HG03575 (cell line): Measurements from ENCODE around the gene TSC22D4.
"Not testable (repeated sequence)": the region's sequence is repeated elsewhere in the genome, so short reads cannot be mapped to it uniquely, and the experiment has no call there.

Experiments used
- ATAC-seq: cut with Tn5 transposase; IDR thresholded peaks from one replicate; pipeline ENCODE4 v1.9.1; 2021; ENCODE audit not compliant: unreplicated experiment, insufficient number of reproducible peaks, low FRiP score; ENCODE audit errors: extremely low read depth

Gene TSC22D4

DNA sequence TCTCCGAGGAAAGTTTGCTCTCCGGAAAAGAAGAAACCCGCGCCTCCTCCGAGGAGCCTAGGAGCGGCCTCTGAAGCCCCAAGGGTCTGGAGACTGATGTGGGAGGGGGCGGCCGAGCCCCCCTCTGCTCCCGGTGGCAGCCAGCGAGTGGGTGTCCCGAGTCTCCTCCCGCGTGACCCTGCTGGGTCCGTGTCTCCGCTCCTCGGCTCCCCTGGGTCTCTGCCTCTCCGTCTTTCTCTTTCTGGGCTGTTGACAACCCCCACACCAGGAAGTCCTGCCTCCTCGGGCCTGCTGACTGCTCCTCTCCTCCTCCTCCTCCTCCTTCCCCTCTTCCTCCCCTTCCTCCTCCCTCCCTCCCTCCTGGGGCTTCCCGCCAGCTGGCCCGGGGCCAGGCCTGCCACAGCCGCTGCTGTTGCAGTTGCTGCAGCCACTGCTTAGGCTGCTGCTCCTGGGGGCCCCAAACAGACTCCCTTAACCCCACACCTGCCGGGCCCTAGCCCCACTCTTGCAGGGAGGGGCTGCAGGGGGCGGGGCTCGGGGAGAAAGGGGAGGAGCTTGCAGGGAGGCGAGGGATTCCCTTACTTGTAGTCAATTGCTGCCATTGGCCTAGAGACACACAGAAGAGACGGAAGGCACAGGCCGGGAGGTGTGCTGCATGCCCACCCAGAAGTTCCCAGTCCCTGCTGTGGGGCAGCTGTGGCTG lies at the start of gene TSC22D4:
TSC22D4 (minus strand) TSS at position 257 of the 703 bp plus-strand sequence. CDS start 1,176 bp downstream, outside the sequence.
- no peak for ATAC-seq

GRCh38 chr7:100528108-100528866 lies 49.3 kb upstream of the TSC22D4 start:
- not testable (repeated sequence) for ATAC-seq

GRCh38 chr7:100523192-100523591 lies 44.2 kb upstream of the TSC22D4 start:
- ATAC-seq, result not testable (repeated sequence)

DNA sequence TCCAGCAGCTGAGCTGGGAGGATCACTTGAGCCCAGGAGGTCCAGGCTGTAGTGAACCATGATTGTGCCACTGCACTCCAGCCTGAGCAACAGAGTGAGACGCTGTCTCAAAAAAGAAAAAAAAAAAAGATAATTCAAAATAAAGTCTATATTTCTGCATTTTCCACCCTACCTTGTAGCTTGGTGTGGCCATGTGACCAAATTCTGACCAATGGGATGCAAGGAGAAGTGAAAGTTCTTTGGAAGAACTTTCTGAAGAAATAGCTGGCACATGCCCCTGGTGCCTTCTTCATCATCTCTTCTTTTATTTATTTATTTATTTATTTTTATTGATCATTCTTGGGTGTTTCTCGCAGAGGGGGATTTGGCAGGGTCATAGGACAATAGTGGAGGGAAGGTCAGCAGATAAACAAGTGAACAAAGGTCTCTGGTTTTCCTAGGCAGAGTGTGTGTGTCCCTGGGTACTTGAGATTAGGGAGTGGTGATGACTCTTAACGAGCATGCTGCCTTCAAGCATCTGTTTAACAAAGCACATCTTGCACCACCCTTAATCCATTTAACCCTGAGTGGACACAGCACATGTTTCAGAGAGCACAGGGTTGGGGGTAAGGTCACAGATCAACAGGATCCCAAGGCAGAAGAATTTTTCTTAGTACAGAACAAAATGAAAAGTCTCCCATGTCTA lies 43.0 kb upstream of the TSC22D4 start:
- not testable (repeated sequence) for ATAC-seq

DNA sequence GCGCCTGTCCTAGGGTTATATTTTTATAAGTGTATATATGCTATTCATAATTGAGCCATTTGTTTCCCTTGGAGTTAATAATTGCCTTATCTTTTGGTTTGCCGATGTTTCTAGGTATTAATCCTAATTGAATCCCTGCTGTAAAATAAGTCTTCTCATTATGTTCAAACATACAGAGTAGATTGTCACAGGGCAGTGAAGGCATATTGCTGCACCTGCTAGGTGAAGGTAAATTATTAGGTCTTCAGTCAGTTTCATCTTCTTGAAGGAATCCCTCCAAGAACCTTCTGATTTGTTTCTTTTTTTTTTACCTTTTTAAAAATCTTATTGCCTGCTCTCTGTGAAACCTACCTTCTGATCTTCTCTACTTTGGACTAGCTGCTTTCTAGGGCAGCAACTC lies 42.1 kb upstream of the TSC22D4 start:
- ATAC-seq, result no peak

DNA sequence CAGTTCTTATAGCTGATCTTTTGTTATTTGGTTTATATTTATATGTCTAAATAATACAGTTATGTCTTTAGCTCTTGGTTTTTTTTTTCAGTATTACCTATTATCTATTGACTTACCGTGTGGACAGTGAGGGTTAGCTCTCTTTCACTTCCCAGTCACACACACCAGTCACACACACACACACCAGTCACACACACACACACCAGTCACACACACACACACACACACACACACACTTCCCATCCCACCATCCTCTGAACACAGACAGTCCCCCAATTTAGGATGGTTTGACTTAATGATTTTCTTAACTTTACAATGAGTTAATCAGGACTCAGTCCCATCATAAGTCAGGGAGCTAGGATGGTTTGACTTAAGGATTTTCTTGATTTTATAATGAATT lies 41.1 kb upstream of the TSC22D4 start:
- no peak for ATAC-seq

DNA sequence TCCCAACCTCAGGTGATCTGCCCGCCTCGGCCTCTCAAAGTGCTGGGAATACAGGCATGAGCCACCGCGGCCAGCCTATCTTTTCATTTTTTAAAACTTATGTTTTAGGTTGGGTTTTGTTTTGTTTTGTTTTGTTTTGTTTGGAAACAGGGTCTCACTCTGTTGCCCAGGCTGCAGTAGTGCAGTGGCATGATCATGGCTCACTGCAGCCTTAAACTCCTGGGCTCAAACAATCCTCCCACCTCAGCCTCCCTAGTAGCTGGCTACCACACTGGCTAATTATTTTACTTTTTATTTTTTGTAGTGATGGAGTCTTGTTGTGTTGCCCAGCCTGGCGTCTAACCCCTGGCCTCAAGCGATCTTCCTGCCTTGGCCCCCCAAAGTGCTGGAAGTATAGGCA lies 40.6 kb upstream of the TSC22D4 start:
- ATAC-seq, result no peak

DNA sequence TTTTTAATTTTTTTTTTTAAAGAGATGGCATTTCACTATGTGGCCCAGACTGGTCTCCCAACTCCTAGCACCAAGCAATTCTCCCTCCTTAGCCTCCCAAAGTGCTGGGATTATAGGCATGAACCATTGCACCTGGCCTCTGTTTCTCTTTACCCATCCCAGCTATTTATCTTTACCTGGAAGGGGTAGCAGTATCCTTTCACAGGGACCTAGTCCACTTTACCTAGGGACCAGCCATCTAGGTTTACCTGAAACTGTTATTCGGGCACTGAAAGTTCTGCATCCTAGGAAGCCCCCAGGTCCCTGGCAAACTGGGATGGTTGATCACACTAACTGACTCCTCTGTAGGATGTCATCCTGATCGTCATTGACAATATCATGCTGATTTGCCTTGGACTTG lies 38.3 kb upstream of the TSC22D4 start:
- no peak for ATAC-seq

DNA sequence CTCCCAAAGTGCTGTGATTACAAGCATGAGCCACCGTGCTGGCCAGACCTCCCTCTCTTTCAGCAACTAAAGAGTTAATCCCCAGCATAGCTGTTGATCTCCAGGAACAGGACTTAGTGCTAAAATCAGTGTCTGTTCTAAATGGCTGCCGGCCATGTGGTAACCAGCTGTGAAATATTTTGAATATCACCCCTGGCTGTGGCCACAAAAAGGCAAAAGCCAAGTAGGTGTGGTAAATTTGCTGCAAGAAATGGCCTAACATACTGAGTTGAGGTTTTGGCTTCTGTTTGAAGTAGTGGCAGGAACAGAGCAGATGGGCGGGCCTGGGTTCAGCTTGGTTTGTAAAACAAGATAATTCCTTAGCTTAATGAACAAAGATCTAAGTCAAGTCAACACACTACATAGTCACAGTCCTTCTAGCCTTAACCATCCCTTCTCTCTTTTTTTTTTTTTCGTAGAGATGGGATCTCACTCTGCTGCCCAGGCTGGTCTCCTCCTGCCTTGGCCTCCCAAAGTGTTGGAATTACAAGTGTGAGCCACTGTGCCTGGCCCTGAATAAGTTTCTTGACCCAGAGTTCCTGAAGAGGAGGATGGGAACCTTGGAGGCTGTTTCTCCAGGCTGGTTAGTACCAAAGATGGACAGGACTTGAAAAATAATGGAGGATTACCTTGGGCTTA lies 37.3 kb upstream of the TSC22D4 start:
- ATAC-seq, result no peak

- ATAC-seq, result no peak
Observed at GRCh38 chr7:100515072-100515532, 36.1 kb upstream of the TSC22D4 start.

GRCh38 chr7:100513212-100513810 lies 34.3 kb upstream of the TSC22D4 start:
- no peak for ATAC-seq

- no peak for ATAC-seq
Observed at GRCh38 chr7:100510437-100511239, 31.6 kb upstream of the TSC22D4 start.

DNA sequence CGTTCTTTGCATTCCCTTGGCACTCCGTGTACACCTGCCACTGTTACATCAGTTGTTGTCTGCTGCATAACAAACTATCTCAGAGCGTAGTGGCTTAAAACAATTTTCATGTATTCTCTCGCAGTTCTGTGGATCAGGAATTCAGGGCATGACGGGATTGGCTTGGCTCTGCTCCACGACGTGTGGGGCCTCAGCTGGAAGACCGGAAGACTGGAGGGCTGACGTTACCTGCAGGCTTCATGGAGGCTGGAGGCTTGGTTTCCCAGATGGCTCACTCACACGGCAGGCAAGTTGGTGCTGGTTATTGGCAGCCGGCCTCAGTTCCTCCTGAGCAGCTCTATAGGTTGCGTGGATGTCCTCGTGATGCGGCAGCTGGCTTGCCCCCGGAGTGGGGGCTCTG lies 30.2 kb upstream of the TSC22D4 start:
- ATAC-seq, result no peak

DNA sequence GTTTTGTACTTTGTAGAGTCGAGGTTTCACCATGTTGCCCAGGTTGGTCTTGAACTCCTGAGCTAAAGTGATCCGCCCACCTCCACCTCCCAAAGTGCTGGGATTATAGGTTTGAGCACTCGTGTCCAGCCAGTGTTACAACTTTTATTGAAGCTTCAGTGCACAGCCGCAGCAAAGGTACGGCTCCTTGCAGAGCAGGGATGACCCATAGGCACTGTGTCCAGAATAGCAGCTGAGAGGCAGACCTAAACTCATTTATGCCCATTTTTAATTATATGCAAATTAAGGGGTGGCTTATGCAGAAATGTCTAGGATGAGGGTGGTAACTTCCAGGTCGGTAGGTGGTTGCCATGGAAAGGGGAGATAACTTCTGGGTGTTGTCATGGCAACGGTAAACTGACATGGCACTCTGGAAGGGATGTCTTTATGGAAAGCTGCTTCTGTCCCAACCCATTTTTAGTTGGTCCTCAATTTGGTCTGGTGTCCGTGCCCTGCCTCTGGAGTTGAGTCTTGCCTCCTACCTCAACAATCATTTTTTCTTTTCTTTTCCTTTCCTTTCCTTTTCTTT lies 27.4 kb upstream of the TSC22D4 start:
- no peak for ATAC-seq

DNA sequence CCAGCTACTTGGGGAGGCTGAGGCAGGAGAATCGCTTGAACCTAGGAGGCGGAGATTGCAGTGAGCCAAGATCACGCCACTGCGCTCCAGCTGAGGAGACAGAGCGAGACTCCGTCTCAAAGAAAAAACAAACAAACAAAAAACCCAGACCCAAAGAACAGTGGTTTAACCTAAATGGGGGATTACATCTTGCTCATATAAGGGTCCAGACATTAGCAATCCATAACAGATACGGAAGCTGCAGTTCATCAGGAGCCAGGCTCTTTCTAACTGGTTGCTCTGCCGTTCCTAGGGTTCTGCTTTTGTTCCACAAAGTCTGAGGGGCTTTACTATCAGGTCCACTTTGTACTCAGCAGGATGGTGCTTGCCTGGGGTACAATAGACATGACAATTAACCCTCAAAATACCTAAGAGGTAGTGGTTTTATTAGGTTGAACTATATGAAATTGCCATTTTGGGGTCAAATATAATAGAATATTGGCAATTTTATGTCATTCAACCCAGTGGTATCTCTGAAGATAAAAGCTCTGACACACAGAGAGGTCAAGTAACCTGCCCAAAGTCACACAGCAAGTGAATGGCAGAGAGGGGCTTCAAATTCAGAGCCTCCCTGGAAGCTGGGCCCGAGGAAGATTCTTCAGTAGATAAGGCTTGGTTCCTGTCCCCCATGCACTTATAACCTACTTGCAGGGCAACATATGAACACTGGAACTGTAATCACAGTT lies 26.0 kb upstream of the TSC22D4 start:
- no peak for ATAC-seq

DNA sequence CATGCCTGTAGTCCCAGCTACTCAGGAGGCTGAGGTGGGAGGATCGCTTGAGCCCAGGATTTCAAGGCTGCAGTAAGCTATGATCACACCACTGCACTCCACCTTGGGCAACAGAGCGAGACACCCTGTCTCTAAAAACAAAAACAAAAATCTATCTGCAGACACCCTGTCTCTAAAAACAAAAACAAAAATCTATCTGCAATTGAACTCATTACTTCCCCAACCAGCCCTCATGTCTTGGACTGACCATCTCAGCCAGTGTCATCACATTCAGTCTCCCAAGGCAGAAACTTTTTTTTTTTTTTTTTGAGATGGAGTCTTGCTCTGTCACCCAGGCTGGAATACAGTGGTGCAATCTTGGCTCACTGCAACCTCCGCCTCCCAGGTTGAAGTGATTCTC lies 25.0 kb upstream of the TSC22D4 start:
- not testable (repeated sequence) for ATAC-seq

DNA sequence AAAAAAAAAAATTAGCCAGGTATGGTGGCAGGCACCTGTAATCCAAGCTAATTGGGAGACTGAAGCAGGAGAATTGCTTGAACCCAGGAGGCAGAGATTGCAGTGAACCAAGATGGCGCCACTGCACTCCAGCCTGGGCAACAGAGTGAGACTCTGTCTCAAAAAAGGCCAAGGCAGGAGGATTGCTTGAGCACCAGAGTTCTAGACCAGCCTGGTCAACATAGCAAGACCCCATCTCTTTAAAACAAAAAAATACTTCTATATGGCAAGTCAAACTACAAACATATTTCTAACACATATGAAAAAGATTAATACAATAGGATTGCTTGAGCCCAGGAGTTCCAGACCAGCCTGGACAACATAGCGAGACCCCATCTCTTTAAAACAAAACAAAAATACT lies 21.7 kb upstream of the TSC22D4 start:
- ATAC-seq, result not testable (repeated sequence)
